NT2/D1 (cell line): ENCODE data around the gene SLC22A16.

Experiments
- SUZ12 ChIP-seq: IDR thresholded peaks from 2 replicates; pipeline ENCODE4 v1.6.1; 2011; ENCODE audit not compliant: insufficient read length, insufficient read depth; ENCODE audit errors: extremely low read depth
- YY1 ChIP-seq: IDR thresholded peaks from 2 replicates; pipeline ENCODE4 v1.6.1; 2011; ENCODE audit not compliant: insufficient read length, insufficient read depth
- ZNF274 ChIP-seq: IDR thresholded peaks from 2 replicates; pipeline ENCODE4 v1.6.1; 2011; ENCODE audit warnings: mild to moderate bottlenecking, low read depth, low read length

DNA sequence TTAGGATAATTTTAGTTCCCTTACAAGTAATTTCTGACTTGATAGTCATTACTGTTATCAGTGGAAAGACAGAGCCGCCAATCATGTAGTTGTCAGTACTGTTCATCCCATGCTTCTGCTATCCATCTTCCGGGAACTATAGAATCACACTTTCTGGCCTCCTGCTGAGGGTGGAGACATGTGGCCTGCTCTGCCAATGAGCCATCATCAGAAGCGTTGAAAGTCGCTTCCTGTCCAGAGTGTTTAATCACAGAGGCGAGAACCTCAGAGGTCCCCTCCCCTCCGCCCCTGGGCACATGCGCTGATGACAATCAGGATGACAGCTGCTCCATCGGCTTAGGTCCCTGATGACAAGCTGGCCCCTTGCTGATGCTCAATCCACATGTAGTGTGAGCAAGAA is 64.1 kb downstream of the SLC22A16 start:
- no peak for TF ChIP-seq ZNF274
- TF ChIP-seq SUZ12 = no peak
- no peak for TF ChIP-seq YY1
